SKM-1 treated with dmso at 0.1 percent for 144 hours (cell line): ENCODE measurements around the gene ROBO1.
"Not testable (repeated sequence)": the region's sequence is repeated elsewhere in the genome, so short reads cannot be mapped to it uniquely, and the experiment has no call there.

Experiments
- DNase-seq: peaks from one replicate; lab custom pipeline; 2025; ENCODE audit not compliant: unreplicated experiment; lab: John Stamatoyannopoulos, UW

ROBO1 gene

DNA sequence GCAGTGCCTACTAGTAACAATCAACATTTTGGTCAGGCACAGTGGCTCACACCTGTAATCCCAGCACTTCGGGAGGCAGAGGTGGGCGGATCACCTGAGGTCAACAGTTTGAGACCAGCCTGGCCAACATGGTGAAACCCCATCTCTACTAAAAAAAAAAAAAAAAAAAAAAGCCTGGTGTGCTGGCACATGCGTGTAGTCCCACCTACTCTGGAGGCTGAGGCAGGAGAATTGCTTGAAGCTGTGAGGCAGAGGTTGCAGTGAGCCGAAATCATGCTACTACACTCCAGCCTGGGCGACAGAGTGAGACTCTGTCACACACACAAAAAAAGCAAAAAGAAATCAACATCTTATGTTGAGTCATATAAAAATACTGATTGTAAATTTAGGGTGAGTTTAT lies 1043.4 kb downstream of the ROBO1 start:
- not testable (repeated sequence) for DNase-seq

DNA sequence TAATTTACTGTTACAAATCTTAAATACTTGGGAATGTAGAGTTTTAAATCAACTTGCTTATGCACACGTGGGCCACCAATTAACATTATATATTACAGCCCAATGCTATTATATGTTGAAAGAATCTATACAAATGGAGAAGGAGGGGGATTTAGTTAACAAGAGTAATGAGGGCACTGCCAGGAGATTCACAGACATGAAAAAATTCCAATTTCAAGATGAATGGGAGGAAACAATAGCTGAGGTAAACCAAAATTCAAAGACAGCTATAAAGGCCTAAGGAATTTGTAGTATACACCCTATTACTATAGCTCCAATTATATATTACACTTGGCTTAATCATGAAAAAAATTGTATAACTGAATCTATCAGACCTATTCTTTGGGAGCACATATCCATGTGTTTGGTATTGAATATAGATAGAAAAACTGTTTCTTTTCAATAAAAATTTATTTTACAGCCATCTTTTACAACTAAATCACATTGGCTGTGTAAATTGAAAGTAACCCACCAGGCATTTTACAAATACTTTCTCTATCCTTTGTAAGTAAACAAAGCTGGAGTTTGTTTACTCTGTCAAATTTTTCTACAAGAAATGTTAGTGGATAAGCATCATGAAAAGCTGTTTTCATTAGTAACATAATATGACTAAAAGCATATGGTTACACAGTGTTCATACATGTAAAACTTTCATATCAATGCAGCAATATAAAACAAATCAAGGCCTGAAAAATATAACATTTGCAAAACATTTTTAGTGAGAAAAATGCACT lies 1045.8 kb downstream of the ROBO1 start:
- no peak for DNase-seq

DNA sequence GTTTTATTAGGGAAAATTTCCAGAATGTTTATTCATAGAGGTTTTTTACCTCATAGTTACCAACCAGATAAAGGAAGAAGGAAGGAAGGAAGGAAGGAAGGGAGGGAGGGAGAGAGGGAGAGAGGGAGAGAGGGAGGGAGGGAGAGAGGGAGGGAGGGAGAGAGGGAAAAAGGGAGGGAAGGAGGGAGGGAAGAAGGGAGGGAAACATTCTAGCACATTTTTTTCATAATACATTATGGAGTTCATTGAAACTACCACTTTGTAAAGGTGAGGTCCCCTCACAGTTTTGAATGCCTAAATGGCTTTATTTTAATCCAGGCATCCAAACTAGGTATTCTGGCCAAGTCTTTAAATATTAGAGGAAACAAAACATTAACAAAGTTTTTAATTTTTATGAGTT lies 1049.1 kb downstream of the ROBO1 start:
- DNase-seq: no peak

DNA sequence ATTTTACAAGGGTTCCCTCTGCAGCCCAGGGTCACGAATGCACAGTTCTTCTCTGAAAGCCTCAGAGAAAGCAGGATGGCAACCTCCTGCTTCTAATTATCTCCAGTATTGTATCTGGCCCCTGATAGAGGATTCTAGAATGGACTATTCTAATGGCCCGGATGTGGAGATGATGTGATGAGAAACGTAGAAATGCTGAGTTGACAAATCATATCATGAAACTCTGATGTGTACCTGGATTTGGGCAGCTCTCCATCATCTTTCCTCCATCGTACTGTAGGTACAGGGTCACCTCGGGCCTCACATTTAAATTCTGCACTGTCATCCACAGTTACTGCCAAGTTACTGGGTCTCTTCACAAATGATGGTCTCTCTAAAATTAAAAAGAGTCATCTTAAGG lies 1050.8 kb downstream of the ROBO1 start:
- no peak for DNase-seq

DNA sequence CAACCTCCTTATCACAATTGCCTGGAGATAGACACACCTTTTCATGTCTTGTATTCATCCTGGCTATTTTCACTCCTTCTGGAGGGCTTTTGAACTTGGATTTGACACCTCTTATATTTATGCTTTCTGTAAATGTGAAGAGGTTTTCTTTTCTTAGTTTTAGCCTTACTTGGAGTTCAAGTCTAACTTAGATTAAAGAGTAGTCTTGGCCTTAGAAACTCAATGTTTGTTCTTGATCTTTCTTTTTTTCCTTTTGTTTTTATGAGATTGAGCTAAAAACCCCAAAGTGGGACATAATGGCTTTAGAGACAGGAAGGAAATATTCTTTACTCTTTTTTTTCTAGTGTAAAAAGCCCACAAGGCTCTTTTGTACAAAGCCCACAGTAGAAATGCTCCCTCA lies 1054.9 kb downstream of the ROBO1 start:
- no peak for DNase-seq

DNA sequence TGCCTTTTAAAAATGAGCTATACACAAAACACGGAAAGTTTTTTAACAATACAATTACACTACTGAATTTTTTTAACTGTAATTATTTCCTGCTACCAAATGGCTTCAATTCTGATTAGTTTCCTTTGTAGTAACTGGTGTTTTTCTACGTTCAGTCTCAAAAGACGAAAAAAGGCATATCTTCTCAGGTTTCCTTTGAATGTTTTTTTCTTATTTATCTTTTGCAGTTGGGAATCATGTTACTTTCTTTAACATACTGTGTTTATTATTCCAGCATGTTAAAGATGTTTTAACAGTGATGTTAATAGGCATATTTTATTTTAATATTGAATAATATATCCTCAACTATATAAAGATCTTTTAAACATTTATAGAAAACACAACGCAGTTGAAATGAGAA lies 1055.5 kb downstream of the ROBO1 start:
- DNase-seq: no peak

DNA sequence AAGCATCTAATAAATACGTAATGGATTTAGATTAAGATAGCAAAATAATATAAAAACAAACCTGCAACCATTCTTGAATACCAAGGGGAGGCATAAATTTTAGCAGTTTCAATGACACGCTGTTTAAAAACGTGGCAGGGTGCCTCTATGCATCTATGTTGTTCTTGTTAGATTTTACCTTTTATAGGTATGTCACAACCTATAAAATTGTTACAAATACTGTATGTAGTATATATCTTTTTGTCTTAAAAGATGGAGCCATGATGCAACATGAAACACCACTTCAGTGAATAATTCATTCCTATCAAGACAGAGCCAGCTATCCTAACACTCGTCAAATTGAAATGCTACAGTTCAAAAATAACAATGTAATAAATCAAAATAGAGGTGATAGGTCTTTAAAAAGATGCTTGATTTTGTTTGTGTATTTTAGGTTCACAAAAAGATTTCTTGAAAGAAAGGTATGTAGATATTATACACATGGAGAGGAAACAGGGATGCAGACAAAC lies 1059.2 kb downstream of the ROBO1 start:
- DNase-seq: no peak

DNA sequence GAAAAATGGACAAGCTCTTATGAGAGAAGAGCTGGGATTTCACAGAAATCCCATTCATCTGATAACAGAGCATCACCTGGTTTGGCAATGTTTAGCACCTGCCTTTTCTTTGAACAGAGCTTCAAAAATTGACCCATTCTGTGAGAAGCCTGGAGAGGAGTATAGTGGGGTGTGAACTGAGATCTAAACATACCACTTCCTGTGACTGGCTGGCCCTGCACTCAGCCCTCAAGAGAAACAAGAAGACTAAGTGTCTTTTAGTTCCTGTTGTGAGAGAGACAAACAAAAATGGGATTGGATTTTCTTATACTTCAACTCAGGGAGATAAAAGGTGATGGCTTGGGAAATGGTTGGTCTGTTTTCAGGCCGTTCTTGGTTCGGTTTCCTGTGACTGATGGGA lies 1060.2 kb downstream of the ROBO1 start:
- no peak for DNase-seq

DNA sequence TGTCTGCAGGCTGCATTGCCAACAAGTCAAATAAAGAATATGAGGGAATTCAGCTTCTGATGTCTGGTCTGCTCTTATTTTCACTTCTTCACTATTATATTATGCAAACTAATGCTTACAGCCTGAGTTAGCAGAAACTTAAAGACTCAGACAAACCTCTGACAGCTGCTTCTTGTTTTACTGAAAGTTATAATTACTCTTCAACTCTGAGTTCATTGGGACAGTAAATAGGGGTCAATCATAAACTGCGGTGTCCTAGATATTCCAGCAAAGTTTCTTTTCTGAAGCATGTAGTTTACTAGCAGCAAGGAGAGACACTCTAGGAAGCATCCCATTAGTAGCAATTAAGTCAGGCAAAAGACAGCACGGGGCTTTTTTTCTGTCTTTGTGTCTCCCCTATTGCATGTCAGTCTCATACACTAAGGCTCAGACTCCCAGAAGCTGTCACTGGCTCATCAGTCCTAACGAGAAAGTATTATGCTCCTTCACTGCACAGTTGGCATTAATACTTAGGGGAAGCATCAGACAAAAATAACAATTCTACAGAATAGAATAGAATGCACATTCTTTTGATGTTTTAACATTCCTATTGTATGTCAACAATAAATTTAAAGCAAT lies 1060.8 kb downstream of the ROBO1 start:
- DNase-seq: no peak

DNA sequence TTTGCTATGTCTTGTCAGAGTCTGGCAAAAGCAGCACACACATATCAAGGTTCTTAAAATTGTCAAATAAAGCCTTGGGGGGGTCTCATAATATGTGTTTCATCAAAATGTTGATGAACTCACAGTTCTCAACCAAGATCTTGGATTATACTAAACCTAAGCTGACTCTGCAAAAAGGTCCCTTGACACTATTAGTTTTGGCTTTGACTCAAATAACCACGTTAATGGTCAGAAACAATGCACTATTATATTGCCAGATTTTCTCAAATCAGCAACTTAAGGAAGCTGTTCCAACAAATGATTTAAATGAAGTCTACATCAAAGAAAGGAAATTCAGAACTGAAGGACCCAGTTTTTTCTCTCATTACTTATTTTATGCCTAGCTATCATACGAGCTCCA lies 1063.9 kb downstream of the ROBO1 start:
- DNase-seq: no peak

DNA sequence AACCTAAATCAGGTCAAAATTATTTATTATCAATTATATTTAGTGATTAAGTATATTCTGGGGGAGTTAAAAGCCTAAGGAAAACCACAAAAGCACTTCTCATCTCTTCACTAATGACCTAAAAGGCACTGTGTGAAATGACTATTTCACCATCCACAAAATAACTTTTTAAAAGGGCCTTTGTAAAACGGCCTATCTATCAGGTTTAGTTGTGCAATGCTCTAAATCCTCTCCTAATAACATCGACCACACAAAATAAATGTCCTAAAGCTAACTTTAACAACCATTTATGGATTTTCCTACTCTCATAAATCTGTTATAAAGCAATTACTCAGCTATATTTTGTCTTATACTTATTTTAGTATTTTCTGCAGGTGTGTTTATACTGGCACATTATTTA lies 1066.3 kb downstream of the ROBO1 start:
- no peak for DNase-seq

DNA sequence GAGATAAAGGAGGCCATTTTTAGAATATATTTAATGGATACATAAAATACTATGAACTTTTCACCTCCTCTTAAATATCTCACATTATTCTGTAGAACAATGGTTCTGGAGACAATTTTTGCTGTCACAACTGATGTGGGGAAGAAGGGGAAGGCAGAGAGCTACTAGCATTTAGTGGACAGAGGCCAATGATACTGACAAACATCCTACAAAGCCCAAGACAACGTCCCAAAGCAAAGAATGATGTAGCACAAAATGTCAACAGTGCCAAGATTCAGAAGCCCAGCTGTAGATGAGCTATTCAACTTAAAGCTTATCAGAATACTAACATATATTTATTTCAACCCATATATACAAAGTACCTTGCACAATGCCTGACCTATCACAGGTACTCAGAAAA lies 1069.4 kb downstream of the ROBO1 start:
- no peak for DNase-seq

DNA sequence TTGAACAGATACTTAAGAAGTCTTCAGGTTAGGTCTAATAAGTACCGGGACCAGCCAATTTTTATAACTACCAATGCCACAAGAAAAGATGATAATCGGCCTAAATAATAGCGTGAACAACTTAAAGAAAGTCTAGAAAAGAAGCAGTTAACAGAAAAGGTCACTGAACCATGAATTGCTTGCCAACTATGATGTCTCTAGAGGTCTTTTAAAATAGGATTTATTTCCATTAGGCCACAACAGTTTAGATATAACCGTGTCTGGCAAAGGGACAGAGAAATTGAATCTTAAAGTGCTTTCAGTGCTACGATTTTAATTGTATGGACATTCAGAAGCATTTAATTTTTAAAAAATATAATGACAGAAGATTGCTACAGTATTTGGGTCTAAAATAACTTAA lies 1070.4 kb downstream of the ROBO1 start:
- no peak for DNase-seq

DNA sequence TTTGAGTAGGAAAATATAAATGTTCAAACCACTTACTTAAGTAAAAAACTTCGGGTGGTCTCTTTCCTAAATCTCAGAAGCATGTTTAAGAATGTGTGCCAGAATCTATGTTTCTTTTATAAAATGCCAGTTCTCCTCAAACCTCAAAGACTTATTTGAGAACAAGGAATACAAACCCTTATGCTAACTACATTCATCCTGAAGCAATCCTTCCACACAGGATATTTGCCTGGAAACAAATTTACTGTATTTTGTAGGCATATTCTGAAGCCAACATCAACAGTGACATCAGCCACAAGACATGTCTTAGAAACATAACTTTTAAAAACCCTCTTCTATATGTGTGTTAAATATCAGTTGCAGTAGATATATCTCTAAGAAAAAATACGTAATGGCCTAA lies 1077.0 kb downstream of the ROBO1 start:
- DNase-seq: no peak

DNA sequence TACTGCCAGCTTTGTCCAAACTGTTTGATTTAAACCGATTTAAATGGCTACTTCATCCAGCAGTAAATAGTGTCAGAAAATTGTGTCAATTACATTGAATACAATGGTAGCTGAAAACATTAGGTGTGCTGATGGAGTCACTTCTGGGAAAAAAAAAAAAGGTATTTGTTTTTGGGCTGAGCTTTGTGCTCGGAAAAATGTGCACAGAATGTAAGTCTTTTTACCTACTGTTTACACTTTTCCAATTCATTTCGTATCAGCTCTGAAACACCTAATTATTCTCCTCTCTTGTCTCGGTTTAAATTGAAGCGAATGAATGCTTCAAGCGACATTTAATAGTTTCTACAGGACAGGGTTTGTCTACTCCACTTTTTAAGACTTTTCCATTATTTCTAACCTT lies 1078.4 kb downstream of the ROBO1 start:
- DNase-seq: no peak

DNA sequence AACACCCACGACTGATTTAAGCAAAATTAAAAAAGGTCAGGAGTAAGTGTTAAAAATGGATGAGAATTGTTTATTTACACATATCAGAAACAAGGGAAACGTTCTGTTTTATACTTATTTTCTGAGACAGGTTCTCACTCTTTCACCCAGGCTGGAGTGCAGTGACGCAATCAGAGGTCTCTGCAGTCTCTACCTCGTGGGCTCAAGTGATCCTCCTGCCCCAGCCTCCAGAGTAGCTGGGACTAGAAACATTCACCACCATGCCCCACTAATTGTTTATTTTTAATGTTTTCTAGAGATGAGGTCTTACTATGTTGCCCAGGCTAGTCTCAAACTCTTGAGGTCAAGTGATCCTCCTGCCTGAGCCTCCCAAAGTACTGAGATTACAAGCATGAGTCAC lies 1080.3 kb downstream of the ROBO1 start:
- no peak for DNase-seq

DNA sequence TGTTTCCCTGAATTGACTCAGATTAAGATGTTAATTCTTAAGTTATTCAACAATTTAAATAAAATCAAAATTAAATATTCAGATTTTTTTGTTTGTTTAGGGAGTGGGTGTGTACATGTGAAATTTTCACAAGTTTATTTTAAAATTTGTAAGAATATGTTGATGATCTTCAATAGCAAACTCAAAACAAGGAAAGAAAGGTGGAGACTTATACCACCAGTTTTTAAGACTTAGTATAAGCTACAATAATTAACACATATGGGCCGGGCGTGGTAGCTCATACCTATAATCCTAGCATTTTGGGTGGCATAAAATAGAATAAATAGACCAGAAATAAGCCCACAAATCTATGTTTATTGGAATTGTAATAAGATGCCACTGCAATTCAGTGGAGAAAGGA lies 1084.5 kb downstream of the ROBO1 start:
- no peak for DNase-seq

DNA sequence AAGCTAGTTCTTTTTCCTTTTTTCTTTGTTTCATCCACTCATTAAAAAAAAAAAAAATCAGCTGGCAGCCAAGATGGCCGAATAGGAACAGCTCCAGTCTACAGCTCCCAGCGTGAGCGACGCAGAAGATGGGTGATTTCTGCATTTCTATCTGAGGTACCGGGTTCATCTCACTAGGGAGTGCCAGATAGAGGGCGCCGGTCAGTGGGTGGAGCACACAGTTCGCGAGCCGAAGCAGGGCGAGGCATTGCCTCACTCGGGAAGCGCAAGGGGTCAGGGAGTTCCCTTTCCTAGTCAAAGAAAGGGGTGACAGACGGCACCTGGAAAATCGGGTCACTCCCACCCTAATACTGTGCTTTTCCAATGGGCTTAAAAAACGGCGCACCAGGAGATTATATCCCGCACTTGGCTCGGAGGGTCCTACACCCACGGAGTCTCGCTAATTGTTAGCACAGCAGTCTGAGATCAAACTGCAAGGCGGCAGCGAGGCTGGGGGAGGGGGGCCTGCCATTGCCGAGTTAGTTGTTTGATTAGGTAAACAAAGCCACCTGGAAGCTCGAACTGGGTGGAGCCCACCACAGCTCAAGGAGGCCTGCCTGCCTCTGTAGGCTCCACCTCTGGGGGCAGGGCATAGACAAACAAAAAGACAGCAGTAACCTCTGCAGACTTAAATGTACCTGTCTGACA lies 1092.5 kb downstream of the ROBO1 start:
- not testable (repeated sequence) for DNase-seq

DNA sequence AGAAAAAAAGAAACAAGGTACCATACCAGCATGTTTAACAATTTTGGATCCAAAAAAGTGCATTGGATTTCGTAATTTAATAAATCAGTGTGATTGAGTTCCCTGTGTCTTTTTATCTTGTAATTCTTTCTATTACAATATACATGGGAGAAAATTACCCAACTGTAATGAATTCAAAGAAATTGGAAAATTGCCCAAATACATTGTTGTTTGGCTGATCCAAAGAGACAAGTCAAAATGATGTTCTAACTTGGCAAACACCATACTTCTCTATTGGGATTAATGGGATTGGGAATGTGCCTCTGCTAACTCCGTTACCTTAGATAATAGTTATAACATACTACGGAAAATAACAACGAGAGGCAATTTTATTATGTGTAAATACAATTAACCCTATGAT lies 1097.1 kb downstream of the ROBO1 start:
- DNase-seq: no peak

DNA sequence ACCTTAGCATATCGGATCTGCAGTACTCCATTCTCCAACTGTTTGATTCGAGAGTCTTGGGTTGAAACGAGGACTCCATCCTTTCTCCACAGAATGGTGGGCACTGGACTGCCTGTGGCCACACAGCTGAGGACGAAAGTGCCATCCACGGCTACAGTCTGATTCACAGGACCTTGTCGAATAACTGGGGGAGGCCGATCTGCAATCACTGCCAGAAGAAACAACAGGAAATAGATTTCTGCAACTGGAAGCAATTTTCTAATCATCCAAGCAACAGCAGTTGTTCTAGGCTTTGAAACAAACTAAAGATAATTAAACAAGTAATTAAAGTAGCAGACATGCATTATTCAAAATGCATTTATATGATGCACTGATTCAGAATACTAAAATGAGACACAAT lies 1097.7 kb downstream of the ROBO1 start:
- DNase-seq: no peak

DNA sequence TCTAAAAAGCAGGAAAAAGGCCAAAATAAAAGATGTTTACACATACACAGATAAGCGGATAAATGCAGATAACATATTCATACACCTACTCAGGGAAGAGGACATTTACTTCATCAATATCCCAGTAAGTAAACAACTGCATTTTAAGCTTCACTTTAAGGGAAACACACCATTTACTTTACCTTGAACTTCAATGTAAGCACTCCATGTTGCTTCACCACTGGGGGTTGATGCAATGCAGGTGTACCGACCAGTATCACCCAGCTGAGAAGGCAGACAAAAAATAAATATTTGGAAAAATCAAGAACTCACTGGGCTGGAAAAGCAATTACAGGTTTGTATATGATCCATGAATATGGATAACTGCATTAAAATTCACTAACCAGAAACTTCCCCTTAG lies 1099.5 kb downstream of the ROBO1 start:
- DNase-seq: no peak

DNA sequence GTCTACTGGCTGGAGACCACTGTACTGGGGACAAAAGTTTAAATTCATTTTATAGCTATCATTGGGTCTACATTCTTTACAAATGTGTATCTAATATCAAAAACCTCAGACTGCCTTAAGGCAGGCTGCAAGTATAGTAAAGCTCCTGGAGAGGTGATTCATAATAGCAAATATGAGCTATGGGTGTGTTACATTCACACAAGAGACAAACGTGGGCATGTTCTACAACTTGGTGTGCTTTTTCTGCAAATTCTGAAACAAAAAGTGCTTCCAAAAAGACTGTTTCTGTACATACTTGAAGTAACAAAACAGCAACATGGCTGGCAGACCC lies 1101.4 kb downstream of the ROBO1 start:
- DNase-seq: no peak
